Fibroblast of the conjunctiva (primary cell): ENCODE results near the gene MCM8.

Experiments
- DNase-seq: peaks from one replicate; pipeline ENCODE4 v3.0.0-alpha.2; 2010; ENCODE audit warnings: low read depth

MCM8 gene

GRCh38 chr20:5947276-5947675 lies 3.2 kb upstream of the MCM8 start:
- no peak for DNase-seq

- no peak for DNase-seq
These were observed 545 bp upstream of the MCM8 start for GRCh38 chr20:5949943-5950270.

- DNase-seq: no peak
These were observed 17.0 kb downstream of the MCM8 start for GRCh38 chr20:5967469-5967868.

- DNase-seq: no peak
These were observed 18.0 kb downstream of the MCM8 start for GRCh38 chr20:5968462-5968861.

GRCh38 chr20:5969348-5969935 lies 19.0 kb downstream of the MCM8 start:
- no peak for DNase-seq

- no peak for DNase-seq
These were observed 19.5 kb downstream of the MCM8 start for GRCh38 chr20:5969940-5970339.

- DNase-seq: no peak
These were observed 19.9 kb downstream of the MCM8 start for GRCh38 chr20:5970381-5970780.

- DNase-seq: no peak
These were observed 20.8 kb downstream of the MCM8 start for GRCh38 chr20:5971203-5971602.

GRCh38 chr20:5973172-5973571 lies 22.7 kb downstream of the MCM8 start:
- peak; percentile 32 for DNase-seq

- DNase-seq: no peak
These were observed 23.5 kb downstream of the MCM8 start for GRCh38 chr20:5973971-5974370.

- no peak for DNase-seq
These were observed 24.1 kb downstream of the MCM8 start for GRCh38 chr20:5974531-5974930.

- DNase-seq: no peak
These were observed 25.3 kb downstream of the MCM8 start for GRCh38 chr20:5975778-5976177.

GRCh38 chr20:5977223-5977622 lies 26.8 kb downstream of the MCM8 start:
- DNase-seq: no peak

- DNase-seq: no peak
These were observed 27.5 kb downstream of the MCM8 start for GRCh38 chr20:5977975-5978374.

- DNase-seq: no peak
These were observed 29.3 kb downstream of the MCM8 start for GRCh38 chr20:5979801-5980200.

GRCh38 chr20:5980720-5981538 lies 30.5 kb downstream of the MCM8 start:
- no peak for DNase-seq

- no peak for DNase-seq
These were observed 36.9 kb downstream of the MCM8 start for GRCh38 chr20:5987383-5987782.

- no peak for DNase-seq
These were observed 39.1 kb downstream of the MCM8 start for GRCh38 chr20:5989539-5989938.

GRCh38 chr20:5990946-5991345 lies 40.5 kb downstream of the MCM8 start:
- DNase-seq: no peak

- DNase-seq: no peak
These were observed 41.4 kb downstream of the MCM8 start for GRCh38 chr20:5991623-5992441.

- no peak for DNase-seq
These were observed 46.3 kb downstream of the MCM8 start for GRCh38 chr20:5996765-5997164.

- no peak for DNase-seq
These were observed 49.3 kb downstream of the MCM8 start for GRCh38 chr20:5999783-6000182.

- no peak for DNase-seq
These were observed 50.4 kb downstream of the MCM8 start for GRCh38 chr20:6000871-6001270.
